GM18951 (cell line): ENCODE results near the gene EIF3B.

ENCODE experiments used
- POLR2A ChIP-seq: IDR thresholded peaks from 4 replicates; pipeline ENCODE4 v1.6.1; 2011; ENCODE audit warnings: mild to moderate bottlenecking; ENCODE audit not compliant: insufficient read length, insufficient read depth; ENCODE audit errors: extremely low read depth
- in situ Hi-C: fragments of 300-500 bp; cut with MboI; formaldehyde crosslinking; loops from one replicate; pipeline ENCODE4 v1.12.0; 2022; ENCODE audit warnings: low sequenced_read_pairs, mixed read lengths, inconsistent platforms; ENCODE audit not compliant: unreplicated experiment

The EIF3B gene

DNA sequence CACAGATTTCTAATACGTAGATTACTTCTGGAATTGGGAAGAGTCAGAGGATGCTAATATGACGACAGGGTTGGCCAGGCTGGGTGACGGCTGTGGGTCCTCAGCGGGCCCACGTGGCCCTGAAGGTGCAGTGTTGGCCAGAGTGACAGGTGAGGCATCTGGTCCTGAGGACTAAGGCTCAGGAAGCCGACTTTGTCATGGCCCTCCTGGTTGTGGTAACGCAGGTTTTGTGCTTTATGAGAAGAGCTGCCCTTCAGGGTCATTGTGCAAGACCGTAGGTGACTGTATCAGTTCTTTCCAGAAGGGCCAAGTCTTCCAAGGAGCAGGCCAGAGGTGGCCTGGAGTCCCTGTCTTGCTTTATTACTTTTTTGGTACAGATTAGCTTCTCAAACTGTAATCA, 2.5 kb downstream of the EIF3B start:
- no peak for TF ChIP-seq POLR2A
- in situ Hi-C loops, result no loop called here

DNA sequence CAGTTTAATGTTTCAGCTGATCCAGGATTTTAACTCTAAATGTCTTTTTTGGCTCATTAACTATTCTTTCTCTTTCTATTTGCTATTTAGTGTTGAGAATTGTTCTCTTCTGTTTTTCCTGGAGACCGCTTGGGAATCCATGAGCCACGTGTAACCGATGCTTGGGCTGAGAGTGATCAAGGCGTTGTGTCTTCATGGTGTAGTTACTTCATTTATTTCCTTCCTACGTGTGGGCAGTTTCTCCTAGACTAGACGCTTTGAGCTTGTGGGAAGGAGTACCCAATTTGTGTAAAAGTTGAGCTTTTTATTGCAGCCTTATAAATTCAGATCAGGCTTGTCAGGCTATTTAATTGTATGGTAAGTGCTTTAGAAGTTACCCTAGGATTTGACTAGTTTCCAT, 2.9 kb downstream of the EIF3B start:
- in situ Hi-C loops, result no loop called here
- no peak for TF ChIP-seq POLR2A

DNA sequence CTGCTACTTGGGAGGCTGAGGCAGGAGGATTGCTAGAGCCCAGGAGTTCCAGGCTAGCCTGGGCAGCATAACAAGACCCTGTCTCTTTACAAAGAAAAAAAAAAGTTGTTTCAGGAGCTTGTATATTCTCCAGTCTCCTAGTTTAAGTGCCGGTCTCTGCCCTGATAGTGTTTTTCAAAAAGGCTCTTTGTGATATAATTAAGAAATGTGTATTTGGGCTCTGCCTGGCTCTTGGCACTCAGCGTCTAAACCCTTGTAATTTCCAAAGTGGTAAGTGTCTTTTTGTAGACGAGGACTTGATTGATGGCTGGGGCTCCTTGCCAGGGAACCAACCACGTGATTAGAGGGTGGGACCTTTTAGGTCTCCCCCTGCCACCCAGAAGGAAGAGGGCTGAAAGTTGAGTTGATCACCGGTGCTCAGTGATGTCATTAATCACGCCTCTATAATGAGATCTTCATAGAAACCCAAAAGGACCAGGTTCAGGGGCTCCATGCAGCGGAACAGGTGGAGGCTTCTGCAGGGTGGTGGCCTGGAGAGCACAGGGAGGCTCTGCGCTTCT, 4.4 kb downstream of the EIF3B start:
- no peak for TF ChIP-seq POLR2A
- in situ Hi-C loops, result no loop called here

- no peak for TF ChIP-seq POLR2A
- in situ Hi-C loops, result no loop called here
Observed at GRCh38 chr7:2359610-2360009, 5.0 kb downstream of the EIF3B start.

- in situ Hi-C loops, result no loop called here
- TF ChIP-seq POLR2A, result no peak
Observed at GRCh38 chr7:2360796-2361195, 6.2 kb downstream of the EIF3B start.

- TF ChIP-seq POLR2A, result no peak
Observed at GRCh38 chr7:2362385-2363088, 7.9 kb downstream of the EIF3B start.

DNA sequence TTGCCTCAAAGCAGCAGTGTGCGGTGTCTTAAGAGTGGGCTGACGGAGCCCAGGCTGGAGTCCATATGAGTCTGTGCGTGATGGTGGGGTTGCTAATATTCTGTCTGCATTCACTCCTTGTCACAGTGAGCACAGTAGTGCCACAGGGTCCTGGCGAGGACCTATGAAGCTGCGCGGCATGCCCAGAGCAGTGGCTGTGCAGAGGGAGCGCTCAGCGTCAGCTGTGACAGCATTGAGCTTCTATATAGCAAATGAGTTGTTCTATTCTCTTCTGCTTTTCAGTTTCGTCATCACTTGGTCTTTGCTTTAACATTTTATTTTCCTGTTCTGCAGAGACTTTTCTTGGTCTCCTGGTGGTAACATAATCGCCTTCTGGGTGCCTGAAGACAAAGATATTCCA, 14.5 kb downstream of the EIF3B start:
- in situ Hi-C loops, result no loop called here
- TF ChIP-seq POLR2A, result no peak

More at GRCh38 chr7:2362385-2363088, 7.9 kb downstream of the EIF3B start:
- in situ Hi-C loops, result no loop called here

DNA sequence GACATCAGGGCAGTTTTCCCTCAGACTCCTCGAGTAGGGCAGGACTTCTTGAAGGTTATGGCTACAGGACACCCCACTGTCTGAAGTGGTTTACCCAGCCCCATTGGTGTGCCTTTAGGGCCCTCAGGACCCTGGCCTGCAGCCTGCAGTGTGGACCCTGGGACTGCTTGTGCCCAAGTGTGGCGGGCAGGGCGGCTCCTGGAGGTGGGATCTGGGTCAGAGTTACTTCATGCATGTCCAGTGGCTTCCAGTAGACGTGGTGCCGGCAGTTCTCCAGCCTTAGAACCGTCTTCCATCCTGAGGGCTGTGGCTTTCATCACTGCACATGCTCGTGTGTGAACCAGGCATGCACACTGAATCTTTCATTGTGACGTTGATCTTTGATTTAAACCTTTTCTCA, 16.7 kb downstream of the EIF3B start:
- TF ChIP-seq POLR2A, result no peak
- in situ Hi-C loops, result no loop called here

GRCh38 chr7:2372724-2373123, 18.1 kb downstream of the EIF3B start:
- in situ Hi-C loops, result no loop called here
- no peak for TF ChIP-seq POLR2A

DNA sequence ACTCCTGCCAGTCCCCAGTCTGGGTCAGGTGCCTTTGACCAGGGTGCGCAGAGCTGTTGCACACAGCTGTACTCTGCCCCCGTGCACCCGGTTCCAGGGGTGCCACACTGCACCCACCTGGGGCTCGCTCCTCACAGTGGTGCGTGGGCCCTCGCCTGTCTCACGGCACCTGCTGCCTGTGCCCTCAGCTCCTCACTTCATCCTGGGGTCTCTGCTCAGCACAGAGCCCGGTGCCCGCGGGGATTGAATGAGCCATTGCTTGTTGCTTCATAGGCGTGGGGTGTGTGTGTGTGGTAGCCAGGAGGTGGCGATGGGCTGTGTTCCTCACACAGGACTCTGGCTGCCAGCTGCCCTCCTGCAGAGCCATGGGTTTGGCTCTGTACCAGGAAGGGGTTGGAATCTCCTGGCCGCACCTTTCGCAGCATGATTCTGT, 18.5 kb downstream of the EIF3B start:
- no peak for TF ChIP-seq POLR2A
- in situ Hi-C loops, result no loop called here

DNA sequence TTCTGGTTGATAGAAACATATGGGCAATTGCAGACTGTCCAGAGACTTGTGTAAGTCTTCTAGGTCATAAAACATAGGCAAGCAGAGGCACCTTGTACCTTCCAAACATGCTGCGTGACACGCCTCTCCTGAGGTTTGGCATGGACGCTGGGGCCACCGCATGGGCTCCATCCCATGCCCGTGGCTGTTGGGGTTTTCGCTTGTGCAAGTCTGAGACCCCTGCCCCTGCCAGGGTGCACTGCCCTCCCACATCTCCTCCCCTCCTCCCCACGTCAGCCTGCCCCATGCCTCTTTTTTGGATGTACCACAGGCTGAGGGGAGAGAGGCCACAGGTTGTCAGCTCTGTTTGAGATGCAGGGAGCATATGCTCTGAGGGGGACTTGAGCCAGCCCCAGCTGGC, 19.0 kb downstream of the EIF3B start:
- no peak for TF ChIP-seq POLR2A
- in situ Hi-C loops, result no loop called here

DNA sequence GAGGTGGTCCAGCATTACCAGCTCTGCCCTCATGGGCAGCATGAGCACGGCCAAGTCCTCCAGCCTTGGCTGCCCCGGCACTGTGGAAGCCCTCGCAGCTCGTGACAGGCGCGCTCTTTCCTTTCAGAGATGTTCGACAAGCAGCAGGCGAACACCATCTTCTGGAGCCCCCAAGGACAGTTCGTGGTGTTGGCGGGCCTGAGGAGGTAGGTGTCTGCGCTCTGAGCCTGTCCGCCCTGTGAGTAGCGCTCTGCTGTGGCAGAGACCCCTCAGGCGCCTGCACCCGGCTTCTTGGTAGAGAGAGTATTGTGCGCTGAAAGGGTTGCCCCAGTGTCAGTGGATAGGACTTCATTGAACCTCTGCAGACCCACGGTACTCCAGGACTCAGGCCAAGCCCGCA, 19.8 kb downstream of the EIF3B start:
- in situ Hi-C loops, result no loop called here
- TF ChIP-seq POLR2A, result no peak

- in situ Hi-C loops, result no loop called here
- TF ChIP-seq POLR2A, result no peak
Observed at GRCh38 chr7:2374830-2375728, 20.5 kb downstream of the EIF3B start.
